Liver (tissue), 9 donors: Measurements from ENCODE around the gene SUPT4H1. TPM values are rescaled to one million over a fixed set of nuclear protein-coding genes. Genes with fewer than 3 reads are reported as not detected.
A peak's percentile ranks its signal among the peaks of the same experiment; 100 is the strongest.

ENCODE experiments used
- DNase-seq: peaks from one replicate; pipeline ENCODE4 v3.0.0-alpha.2; 2017; ENCODE audit warnings: low spot score
- H3K27ac ChIP-seq, 2 donors: one replicate each; pipeline ENCODE4 v1.7.0; 2013; ENCODE audit warnings: inconsistent platforms in 2 of 2, low read length in 2 of 2, control low read depth in 1 of 2, low read depth in 1 of 2, mild to moderate bottlenecking in 1 of 2
- H3K27me3 ChIP-seq, 4 donors: one replicate each; pipeline versions ENCODE4 v1.6.1 to v1.7.0; 2013; ENCODE audit warnings: low read length in 3 of 4, inconsistent platforms in 1 of 4, mild to moderate bottlenecking in 1 of 4, moderate library complexity in 1 of 4; ENCODE audit not compliant: control insufficient read depth in 4 of 4, insufficient read depth in 4 of 4
- H3K36me3 ChIP-seq, 4 donors: one replicate each; pipeline versions ENCODE4 v1.6.1 to v1.7.0; 2013; ENCODE audit warnings: low read length in 3 of 4, mild to moderate bottlenecking in 3 of 4, low read depth in 1 of 4, moderate library complexity in 1 of 4; ENCODE audit not compliant: control insufficient read depth in 4 of 4, insufficient read depth in 3 of 4
- H3K4me1 ChIP-seq, 4 donors: one replicate each; pipeline versions ENCODE4 v1.6.1 to v1.7.0; 2013; ENCODE audit warnings: low read length in 3 of 4, mild to moderate bottlenecking in 3 of 4, moderate library complexity in 1 of 4; ENCODE audit not compliant: control insufficient read depth in 4 of 4, insufficient read depth in 4 of 4
- H3K4me3 ChIP-seq, 3 donors: one replicate each; pipeline versions ENCODE4 v1.6.1 to v1.7.0; 2013; ENCODE audit warnings: low read length in 3 of 3, control low read depth in 1 of 3, low read depth in 1 of 3, mild to moderate bottlenecking in 1 of 3
- H3K9ac ChIP-seq, 2 donors: one replicate each; pipeline ENCODE4 v1.7.0; 2013; ENCODE audit warnings: low read length in 2 of 2, mild to moderate bottlenecking in 2 of 2, moderate library complexity in 2 of 2, control low read depth in 1 of 2, low read depth in 1 of 2
- H3K9me3 ChIP-seq, 4 donors: one replicate each; pipeline versions ENCODE4 v1.6.1 to v1.7.0; 2013; ENCODE audit warnings: low read length in 3 of 4; ENCODE audit not compliant: control insufficient read depth in 4 of 4
- EGR1 ChIP-seq, 2 donors: IDR thresholded peaks; 2 replicates each; pipeline ENCODE4 v1.6.1; 2016 to 2018; ENCODE audit warnings: antibody characterized with exemption in 2 of 2, low read depth in 2 of 2
- FOXA1 ChIP-seq: IDR thresholded peaks from 2 replicates; pipeline ENCODE4 v1.6.1; 2016; ENCODE audit warnings: antibody characterized with exemption
- FOXA2 ChIP-seq: IDR thresholded peaks from 2 replicates; pipeline ENCODE4 v1.6.1; 2016; ENCODE audit warnings: antibody characterized with exemption
- GABPA ChIP-seq, 2 donors: IDR thresholded peaks in 1 of 2; conservative IDR thresholded peaks in 1 of 2; 2 replicates each; pipeline ENCODE4 v1.6.1; 2016; ENCODE audit warnings: antibody characterized with exemption in 2 of 2, mild to moderate bottlenecking in 1 of 2, moderate library complexity in 1 of 2
- HNF4A ChIP-seq, 2 donors: conservative IDR thresholded peaks; 2 replicates each; pipeline ENCODE4 v1.6.1; 2016; ENCODE audit warnings: antibody characterized with exemption in 2 of 2, mild to moderate bottlenecking in 2 of 2
- HNF4G ChIP-seq: IDR thresholded peaks from 2 replicates; pipeline ENCODE4 v1.6.1; 2016; ENCODE audit warnings: antibody characterized with exemption
- JUND ChIP-seq, 2 donors: IDR thresholded peaks; 2 replicates each; pipeline ENCODE4 v1.6.1; 2016; ENCODE audit warnings: antibody characterized with exemption in 2 of 2
- NR2F2 ChIP-seq: IDR thresholded peaks from 2 replicates; pipeline ENCODE4 v1.6.1; 2016; ENCODE audit warnings: antibody characterized with exemption
- RAD21 ChIP-seq, 2 donors: IDR thresholded peaks; 2 replicates each; pipeline ENCODE4 v1.6.1; 2016; ENCODE audit warnings: antibody characterized with exemption in 2 of 2, mild to moderate bottlenecking in 2 of 2
- RXRA ChIP-seq, 2 donors: IDR thresholded peaks; 2 replicates each; pipeline ENCODE4 v1.6.1; 2017 to 2018; ENCODE audit warnings: antibody characterized with exemption in 2 of 2, mild to moderate bottlenecking in 1 of 2
- SP1 ChIP-seq: IDR thresholded peaks from 2 replicates; pipeline ENCODE4 v1.6.1; 2018; ENCODE audit warnings: antibody characterized with exemption, mild to moderate bottlenecking
- TAF1 ChIP-seq: conservative IDR thresholded peaks from 2 replicates; pipeline ENCODE4 v1.6.1; 2016; ENCODE audit warnings: antibody characterized with exemption, mild to moderate bottlenecking
- YY1 ChIP-seq: IDR thresholded peaks from 2 replicates; pipeline ENCODE4 v1.6.1; 2016; ENCODE audit warnings: antibody characterized with exemption, mild to moderate bottlenecking
- WGBS: extraction: QIAGEN DNeasy Blood & Tissue Kit; methylation state at CpG from one replicate; pipeline ENCODE4 v1.1.7; 2013; 5-methylcytosine and 5-hydroxymethylcytosine counted together
- polyA plus RNA-seq, 2 donors: library from polyadenylated mRNA; stranded (reverse) in 1 of 2; unstranded in 1 of 2; fragments of 200-250 nt in 1 of 2; fragments of >200 nt in 1 of 2; fragmentation: Nextera tagmentation in 1 of 2; extraction: Ambion mirVana in 1 of 2; gene quantifications; one replicate each; pipeline versions ENCODE4 v1.2.1 to v1.2.3, GENCODE V29; 2013 to 2015
- total RNA-seq, 2 donors: library from RNA; depleted of rRNA; stranded (reverse); fragments of >200 nt; gene quantifications; one replicate each; pipeline ENCODE4 v1.2.3, GENCODE V29; 2014
- TF ChIP-seq, protein P1 (sequence below): IDR thresholded peaks from 2 replicates; pipeline ENCODE4 v1.6.1; 2016; ENCODE audit warnings: antibody characterized with exemption
- TF ChIP-seq, protein P2 (sequence below): fragments of 150-350 bp; IDR thresholded peaks from 2 replicates; pipeline ENCODE4 v1.5.1; 2017; ENCODE audit warnings: improper control_type of control experiment, low read depth, low read length; ENCODE audit not compliant: missing input control
- TF ChIP-seq, protein P3 (sequence below): IDR thresholded peaks from 2 replicates; pipeline ENCODE4 v1.6.1; 2016; ENCODE audit warnings: antibody characterized with exemption, mild to moderate bottlenecking
- TF ChIP-seq, protein P4 (sequence below): IDR thresholded peaks from 2 replicates; pipeline ENCODE4 v1.6.1; 2016; ENCODE audit warnings: antibody characterized with exemption
- TF ChIP-seq, protein P5 (sequence below): IDR thresholded peaks from 2 replicates; pipeline ENCODE4 v1.6.1; 2016; ENCODE audit warnings: antibody characterized with exemption
- donor health status: healthy.
- donor health status: healthy.
- donor health status: healthy.
- donor health status: healthy.
- donor health status: healthy.

The SUPT4H1 gene
- total and polyA plus RNA-seq, 4 donors: 23.3 to 59.1 (median 40.4) TPM

DNA sequence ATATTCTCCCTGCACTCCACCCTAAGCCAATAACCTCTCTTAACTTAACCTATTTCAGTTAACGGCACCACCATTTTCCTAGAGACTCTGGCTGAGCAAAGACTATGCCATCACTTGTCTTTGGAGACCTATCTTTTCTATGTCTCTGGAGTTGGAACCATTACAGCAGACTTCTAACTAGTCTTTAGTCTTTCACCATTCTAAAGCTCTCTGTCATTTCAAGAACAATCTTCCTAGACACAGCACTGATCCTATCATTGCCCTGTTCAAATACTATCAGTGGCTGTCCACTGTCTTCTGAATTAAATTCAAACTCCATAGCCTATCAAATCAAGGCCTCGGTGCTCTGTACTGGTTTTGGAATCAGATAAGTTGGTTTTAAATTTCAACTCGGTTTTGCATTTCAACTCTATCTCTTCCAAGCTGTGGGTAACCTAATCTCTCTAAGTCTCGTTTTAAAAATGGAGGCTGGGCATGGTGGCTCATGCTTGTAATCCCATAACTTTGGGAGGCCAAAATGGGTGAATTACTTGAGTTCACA is 33.4 kb upstream of the SUPT4H1 start (continued):
- TF ChIP-seq HNF4G: no peak
- no peak for TF ChIP-seq EGR1 (IDR thresholded peaks at IDR 0.05; ENCODE audit: low read depth in 2 of 2)
- no peak for TF ChIP-seq NR2F2

DNA sequence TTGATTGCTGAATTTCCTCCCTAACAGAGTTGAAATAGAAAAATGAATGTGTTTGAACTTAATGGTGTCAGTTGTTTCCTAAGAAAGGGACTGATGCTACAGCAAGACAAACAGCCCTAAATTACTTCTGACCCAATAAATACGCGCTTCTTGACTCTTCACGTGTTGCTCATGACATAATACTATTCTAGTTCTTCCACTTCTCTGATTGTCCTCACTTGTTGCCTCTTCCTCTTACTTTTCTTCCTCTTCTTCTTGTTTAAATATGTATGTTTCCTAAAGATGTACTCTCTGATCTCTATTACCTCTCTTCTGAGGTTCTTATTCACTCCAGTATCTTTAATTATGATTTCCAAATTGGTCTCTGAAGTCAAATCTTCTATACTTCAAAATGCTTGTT is 32.9 kb upstream of the SUPT4H1 start:
- Histone ChIP-seq H3K27ac (peak overlapping the region in 1 of 2 donors; percentile 56), H3K4me1 (peaks cover 21 to 82% (median 74%) of the 10 kb centered on the region in 4 donors), H3K9me3 (no peaks in the 10 kb centered on the region), H3K27me3 (no peaks in the 10 kb centered on the region), H3K36me3 (no peaks in the 10 kb centered on the region), H3K9ac (no peak overlapping the region), H3K4me3 (no peak overlapping the region)
- WGBS: 58% methylated on average over 3 of the region's 3 CpGs
- TF ChIP-seq YY1 (no peak), EGR1 (IDR thresholded peaks at IDR 0.05; ENCODE audit: low read depth in 2 of 2) (no peak)
- TF ChIP-seq, protein P1, sequence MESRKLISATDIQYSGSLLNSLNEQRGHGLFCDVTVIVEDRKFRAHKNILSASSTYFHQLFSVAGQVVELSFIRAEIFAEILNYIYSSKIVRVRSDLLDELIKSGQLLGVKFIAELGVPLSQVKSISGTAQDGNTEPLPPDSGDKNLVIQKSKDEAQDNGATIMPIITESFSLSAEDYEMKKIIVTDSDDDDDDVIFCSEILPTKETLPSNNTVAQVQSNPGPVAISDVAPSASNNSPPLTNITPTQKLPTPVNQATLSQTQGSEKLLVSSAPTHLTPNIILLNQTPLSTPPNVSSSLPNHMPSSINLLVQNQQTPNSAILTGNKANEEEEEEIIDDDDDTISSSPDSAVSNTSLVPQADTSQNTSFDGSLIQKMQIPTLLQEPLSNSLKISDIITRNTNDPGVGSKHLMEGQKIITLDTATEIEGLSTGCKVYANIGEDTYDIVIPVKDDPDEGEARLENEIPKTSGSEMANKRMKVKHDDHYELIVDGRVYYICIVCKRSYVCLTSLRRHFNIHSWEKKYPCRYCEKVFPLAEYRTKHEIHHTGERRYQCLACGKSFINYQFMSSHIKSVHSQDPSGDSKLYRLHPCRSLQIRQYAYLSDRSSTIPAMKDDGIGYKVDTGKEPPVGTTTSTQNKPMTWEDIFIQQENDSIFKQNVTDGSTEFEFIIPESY: no peak
- DNase-seq: no peak

DNA sequence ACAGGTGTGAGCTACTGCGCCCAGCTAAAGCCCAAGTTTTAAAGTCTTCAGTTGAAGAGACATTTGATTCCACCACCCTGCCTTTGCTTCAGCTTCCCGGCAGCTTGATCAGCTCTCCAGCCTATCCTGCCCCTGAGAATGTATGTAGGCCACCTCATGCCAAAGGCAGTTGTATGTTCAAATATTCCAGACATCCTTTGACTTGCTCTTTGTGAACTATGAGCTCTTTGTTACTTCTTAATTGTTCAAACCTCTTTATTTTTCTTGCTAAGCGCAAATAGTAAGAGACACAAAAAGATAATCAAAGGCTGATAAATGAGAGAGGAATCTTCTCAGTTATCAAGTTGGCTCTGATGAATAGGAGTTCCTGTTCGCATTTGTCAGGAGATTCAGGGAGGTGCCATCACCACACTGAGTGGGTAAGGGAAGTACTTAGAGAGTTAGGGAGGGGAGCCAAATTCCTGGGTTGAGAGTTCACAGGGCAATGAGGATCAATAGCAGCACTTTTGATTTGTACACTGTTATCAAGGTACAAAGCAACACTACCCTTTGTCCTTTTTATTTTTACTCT is 32.0 kb upstream of the SUPT4H1 start:
- no peaks in the 10 kb centered on the region for H3K9me3 ChIP-seq
- no peaks in the 10 kb centered on the region for H3K36me3 ChIP-seq
- H3K27me3 ChIP-seq: no peaks in the 10 kb centered on the region
- WGBS: 33% methylated on average over 4 of the region's 4 CpGs
- no peak overlapping the region for H3K4me3 ChIP-seq
- peak in 1 of 2 donors; percentile 62 for TF ChIP-seq JUND (IDR thresholded peaks at IDR 0.05)
- TF ChIP-seq, protein P1: peak; percentile 17
- TF ChIP-seq FOXA1: no peak
- TF ChIP-seq SP1: peak; percentile 75
- TF ChIP-seq RXRA (IDR thresholded peaks at IDR 0.05): peak; percentile 84 to 88
- peak; percentile 72 for TF ChIP-seq HNF4G
- peak; percentile 24 to 48 for TF ChIP-seq GABPA (IDR thresholded peaks at IDR 0.05 in 1 of 2, conservative IDR thresholded peaks at IDR 0.05 in 1 of 2)
- TF ChIP-seq, protein P2, sequence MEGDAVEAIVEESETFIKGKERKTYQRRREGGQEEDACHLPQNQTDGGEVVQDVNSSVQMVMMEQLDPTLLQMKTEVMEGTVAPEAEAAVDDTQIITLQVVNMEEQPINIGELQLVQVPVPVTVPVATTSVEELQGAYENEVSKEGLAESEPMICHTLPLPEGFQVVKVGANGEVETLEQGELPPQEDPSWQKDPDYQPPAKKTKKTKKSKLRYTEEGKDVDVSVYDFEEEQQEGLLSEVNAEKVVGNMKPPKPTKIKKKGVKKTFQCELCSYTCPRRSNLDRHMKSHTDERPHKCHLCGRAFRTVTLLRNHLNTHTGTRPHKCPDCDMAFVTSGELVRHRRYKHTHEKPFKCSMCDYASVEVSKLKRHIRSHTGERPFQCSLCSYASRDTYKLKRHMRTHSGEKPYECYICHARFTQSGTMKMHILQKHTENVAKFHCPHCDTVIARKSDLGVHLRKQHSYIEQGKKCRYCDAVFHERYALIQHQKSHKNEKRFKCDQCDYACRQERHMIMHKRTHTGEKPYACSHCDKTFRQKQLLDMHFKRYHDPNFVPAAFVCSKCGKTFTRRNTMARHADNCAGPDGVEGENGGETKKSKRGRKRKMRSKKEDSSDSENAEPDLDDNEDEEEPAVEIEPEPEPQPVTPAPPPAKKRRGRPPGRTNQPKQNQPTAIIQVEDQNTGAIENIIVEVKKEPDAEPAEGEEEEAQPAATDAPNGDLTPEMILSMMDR: no peak
- TF ChIP-seq, protein P3, sequence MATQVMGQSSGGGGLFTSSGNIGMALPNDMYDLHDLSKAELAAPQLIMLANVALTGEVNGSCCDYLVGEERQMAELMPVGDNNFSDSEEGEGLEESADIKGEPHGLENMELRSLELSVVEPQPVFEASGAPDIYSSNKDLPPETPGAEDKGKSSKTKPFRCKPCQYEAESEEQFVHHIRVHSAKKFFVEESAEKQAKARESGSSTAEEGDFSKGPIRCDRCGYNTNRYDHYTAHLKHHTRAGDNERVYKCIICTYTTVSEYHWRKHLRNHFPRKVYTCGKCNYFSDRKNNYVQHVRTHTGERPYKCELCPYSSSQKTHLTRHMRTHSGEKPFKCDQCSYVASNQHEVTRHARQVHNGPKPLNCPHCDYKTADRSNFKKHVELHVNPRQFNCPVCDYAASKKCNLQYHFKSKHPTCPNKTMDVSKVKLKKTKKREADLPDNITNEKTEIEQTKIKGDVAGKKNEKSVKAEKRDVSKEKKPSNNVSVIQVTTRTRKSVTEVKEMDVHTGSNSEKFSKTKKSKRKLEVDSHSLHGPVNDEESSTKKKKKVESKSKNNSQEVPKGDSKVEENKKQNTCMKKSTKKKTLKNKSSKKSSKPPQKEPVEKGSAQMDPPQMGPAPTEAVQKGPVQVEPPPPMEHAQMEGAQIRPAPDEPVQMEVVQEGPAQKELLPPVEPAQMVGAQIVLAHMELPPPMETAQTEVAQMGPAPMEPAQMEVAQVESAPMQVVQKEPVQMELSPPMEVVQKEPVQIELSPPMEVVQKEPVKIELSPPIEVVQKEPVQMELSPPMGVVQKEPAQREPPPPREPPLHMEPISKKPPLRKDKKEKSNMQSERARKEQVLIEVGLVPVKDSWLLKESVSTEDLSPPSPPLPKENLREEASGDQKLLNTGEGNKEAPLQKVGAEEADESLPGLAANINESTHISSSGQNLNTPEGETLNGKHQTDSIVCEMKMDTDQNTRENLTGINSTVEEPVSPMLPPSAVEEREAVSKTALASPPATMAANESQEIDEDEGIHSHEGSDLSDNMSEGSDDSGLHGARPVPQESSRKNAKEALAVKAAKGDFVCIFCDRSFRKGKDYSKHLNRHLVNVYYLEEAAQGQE: no peak
- no peak for TF ChIP-seq TAF1
- TF ChIP-seq YY1: no peak
- peak; percentile 40 for TF ChIP-seq FOXA2
- TF ChIP-seq, protein P4, sequence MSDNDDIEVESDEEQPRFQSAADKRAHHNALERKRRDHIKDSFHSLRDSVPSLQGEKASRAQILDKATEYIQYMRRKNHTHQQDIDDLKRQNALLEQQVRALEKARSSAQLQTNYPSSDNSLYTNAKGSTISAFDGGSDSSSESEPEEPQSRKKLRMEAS: peak; percentile 65
- peak; percentile 89 to 94 for TF ChIP-seq HNF4A (conservative IDR thresholded peaks at IDR 0.05)
- TF ChIP-seq NR2F2: peak; percentile 60
- TF ChIP-seq, protein P5, sequence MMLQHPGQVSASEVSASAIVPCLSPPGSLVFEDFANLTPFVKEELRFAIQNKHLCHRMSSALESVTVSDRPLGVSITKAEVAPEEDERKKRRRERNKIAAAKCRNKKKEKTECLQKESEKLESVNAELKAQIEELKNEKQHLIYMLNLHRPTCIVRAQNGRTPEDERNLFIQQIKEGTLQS: peak; percentile 22
- no peak for TF ChIP-seq EGR1 (IDR thresholded peaks at IDR 0.05; ENCODE audit: low read depth in 2 of 2)
- TF ChIP-seq RAD21 (IDR thresholded peaks at IDR 0.05): peak in 1 of 2 donors; percentile 47
- H3K9ac ChIP-seq: peak overlapping the region in 1 of 2 donors; percentile 44
- H3K4me1 ChIP-seq: peaks cover 22 to 81% (median 69%) of the 10 kb centered on the region in 4 donors
- no peak for DNase-seq
- peak overlapping the region; percentile 12 to 76 for H3K27ac ChIP-seq
